Esophagus squamous epithelium (tissue), 4 donors: Measurements from ENCODE around the gene EHMT1.

Experiments used
- POLR2A ChIP-seq, 4 donors: fragments of 450-650 bp; IDR thresholded peaks; one replicate each; pipeline ENCODE4 v1.6.1; 2017; ENCODE audit warnings: antibody characterized with exemption in 4 of 4, mild to moderate bottlenecking in 4 of 4, moderate library complexity in 3 of 4
- TF ChIP-seq, protein P1 (sequence below), 6 experiments: fragments of 450-650 bp in 4 of 6; fragments of 200-600 bp in 2 of 6; sonication (generic) in 2 of 6; IDR thresholded peaks; one replicate each; pipeline ENCODE4 v1.5.1; 2016 to 2019; ENCODE audit warnings: antibody characterized with exemption in 6 of 6, mild to moderate bottlenecking in 4 of 6, moderate library complexity in 4 of 6

DNA sequence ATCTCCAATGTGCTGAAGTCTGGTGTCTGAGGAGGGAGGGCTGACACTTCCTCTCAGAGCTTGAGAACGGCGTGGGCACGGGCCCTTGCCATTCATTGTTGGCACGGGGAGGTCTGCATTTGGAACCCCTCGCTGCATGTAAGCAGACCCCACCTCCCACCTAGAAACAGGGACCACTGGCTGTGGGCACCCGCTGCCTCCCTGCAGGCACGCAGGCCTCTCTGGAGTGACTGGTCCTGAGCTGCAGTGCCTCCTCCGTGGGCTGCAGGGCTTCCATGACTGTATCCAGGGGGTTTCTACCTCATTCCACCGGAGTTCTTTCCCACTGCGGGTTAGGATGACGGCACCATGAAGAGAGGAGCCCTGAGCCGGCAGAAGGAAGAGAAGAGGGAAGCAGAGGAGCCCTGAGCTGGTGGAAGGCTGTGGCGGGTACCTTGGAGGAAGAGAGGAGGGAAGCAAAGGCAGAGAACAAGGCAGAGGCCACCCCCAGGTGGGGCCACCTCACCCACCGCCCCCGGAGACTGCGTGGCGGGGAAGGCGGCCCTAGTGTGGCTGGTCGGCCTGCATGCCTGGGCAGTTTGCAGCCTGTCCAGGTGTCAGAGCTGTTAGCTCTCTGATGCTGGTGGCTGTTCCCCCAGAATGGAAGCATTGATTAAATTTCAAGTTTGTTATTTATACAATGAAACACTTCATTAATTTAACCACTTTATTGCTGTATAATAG is 183.9 kb downstream of the EHMT1 start:
- TF ChIP-seq, protein P1, sequence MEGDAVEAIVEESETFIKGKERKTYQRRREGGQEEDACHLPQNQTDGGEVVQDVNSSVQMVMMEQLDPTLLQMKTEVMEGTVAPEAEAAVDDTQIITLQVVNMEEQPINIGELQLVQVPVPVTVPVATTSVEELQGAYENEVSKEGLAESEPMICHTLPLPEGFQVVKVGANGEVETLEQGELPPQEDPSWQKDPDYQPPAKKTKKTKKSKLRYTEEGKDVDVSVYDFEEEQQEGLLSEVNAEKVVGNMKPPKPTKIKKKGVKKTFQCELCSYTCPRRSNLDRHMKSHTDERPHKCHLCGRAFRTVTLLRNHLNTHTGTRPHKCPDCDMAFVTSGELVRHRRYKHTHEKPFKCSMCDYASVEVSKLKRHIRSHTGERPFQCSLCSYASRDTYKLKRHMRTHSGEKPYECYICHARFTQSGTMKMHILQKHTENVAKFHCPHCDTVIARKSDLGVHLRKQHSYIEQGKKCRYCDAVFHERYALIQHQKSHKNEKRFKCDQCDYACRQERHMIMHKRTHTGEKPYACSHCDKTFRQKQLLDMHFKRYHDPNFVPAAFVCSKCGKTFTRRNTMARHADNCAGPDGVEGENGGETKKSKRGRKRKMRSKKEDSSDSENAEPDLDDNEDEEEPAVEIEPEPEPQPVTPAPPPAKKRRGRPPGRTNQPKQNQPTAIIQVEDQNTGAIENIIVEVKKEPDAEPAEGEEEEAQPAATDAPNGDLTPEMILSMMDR (IDR thresholded peaks at IDR 0.05) = no peak
- no peak for TF ChIP-seq POLR2A (IDR thresholded peaks at IDR 0.05)
